Activated CD8-positive, alpha-beta memory T cell treated with anti-CD3 and anti-CD28 coated beads, Interleukin-2, amount 50 U/mL, for 1 hour (primary cell): ENCODE measurements around the gene TMED8.
A peak's percentile ranks its signal among the peaks of the same experiment; 100 is the strongest.
"Not testable (repeated sequence)": the region's sequence is repeated elsewhere in the genome, so short reads cannot be mapped to it uniquely, and the experiment has no call there.

Experiments
- DNase-seq: peaks from one replicate; pipeline ENCODE4 v3.0.0-alpha.2; 2020; ENCODE audit errors: extremely low read depth

The TMED8 gene, protein sequence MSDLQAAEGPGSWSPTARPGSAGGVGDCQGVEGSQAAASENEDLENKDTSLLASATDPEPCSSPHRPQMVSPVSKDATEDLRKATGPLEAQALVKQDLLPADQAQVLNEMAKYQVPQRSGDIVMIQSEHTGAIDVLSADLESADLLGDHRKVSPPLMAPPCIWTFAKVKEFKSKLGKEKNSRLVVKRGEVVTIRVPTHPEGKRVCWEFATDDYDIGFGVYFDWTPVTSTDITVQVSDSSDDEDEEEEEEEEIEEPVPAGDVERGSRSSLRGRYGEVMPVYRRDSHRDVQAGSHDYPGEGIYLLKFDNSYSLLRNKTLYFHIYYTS

DNA sequence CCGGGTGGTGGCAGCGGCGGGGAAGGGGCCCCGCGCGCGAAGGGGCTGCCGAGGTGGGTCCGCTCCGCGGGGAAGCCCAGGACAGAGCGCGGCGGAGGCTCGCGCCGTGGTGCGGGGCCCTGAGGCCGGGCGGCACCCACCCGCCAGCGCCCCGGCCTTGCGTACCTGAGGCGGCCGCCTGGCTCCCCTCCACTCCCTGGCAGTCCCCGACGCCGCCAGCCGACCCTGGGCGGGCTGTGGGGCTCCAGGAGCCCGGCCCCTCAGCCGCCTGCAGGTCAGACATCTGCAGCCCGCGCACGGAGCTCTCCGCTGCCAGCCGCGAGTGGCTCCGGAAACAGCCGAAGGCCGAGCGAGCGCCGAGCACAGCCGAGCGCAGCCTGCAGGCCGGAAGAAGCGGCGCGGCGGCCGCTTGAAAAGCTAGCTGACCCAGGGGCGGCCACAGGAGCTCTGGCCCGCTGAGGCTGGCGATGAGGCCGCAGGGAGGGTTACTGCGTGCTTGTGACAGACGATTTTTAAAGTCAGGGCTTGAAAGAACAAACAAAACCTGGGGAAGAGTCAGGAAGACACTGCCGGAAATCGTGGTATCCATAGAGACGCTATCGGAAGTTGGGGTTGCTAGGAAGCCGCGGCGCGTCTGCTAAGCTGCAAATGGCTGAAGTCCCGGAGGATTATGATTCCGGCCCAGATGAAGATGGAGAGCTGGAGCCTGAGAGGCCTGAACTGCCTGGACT is at the start of gene TMED8, which contains the start of gene SAMD15:
TMED8 (minus strand) TSS at position 324 of the 731 bp plus-strand sequence; CDS start at position 283, 41 bp downstream.
SAMD15 (plus strand) TSS at position 609 of the 731 bp plus-strand sequence; CDS start at position 649, 40 bp downstream.
- DNase-seq, result peak; percentile 41

DNA sequence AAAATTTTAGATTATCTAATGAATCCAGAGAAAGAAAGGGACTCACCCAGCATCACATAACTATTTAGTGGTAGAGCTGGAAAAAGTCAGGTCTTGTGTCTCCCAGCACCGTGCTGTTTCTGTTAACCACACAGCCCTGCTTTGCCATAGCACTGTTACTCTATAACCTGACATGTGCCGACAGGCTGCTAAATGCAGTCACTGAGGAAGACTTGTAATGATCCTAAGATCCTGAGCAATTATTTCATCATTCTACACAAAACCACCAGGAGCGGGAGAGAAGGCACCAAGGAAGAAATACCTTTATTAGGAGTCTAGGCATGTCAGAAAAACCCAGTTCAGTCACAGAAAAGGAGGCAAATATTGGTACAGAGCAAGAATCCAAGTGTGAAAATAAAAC is 49.5 kb upstream of the TMED8 start:
- no peak for DNase-seq

DNA sequence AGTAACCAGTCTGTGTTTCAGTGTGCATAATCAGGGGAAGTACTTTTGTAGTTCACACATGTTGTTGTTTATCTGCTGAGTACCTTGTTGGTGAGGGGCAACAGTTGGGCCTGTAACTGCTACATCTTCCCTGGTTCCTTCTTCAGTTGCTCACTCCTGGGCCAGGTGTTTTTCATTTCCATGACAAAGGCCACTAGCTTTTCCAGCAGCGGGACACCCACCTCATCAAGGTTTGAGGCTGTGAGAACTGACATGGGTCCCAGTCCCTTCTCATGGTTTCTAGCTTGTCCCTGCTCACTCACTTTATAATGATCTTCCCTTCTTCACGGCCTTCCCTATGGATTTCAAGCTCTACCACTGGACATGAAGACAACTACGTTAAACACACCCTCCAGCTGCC is 48.0 kb upstream of the TMED8 start:
- no peak for DNase-seq

DNA sequence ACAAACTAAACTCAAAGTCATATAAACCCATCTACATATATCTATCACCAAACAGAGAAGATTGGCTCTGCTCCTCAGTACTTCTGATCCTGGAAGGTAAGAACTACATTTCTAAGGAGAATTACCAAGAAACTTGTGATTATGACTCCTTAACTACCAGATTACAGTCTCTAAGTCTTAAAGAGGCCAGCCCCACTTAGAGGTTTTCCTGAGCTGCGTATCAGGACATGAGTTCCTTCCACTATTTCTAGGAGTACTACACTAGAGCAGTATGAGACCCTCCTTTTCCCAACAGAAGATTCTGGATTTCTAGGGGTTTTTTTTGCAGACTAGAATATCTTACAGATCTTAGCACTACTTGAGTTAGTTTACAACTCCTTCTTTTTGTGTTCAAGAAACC is 46.5 kb upstream of the TMED8 start, which contains the start of gene NOXRED1:
NOXRED1 (minus strand) TSS at position 101 of the 400 bp plus-strand sequence. CDS start 634 bp downstream, outside the sequence.
- no peak for DNase-seq

DNA sequence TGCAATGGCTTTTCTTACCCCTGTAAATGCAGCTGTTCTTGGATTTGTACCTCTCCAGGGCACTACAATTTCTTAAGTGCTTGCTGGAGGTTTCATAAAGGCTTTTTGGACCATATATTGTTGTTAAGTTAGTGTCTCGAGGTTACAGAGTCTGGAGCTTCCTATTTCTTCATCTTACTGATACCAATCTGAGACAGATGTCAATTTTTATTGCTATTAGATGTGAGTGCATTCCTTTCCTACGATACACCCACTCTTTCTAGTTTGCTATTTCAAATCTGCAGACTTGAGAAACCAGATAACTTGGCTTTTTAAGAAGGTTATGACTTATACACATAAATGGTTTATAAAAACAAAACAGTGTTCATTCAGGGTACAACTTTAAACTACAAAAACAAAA is 44.3 kb upstream of the TMED8 start:
- no peak for DNase-seq

DNA sequence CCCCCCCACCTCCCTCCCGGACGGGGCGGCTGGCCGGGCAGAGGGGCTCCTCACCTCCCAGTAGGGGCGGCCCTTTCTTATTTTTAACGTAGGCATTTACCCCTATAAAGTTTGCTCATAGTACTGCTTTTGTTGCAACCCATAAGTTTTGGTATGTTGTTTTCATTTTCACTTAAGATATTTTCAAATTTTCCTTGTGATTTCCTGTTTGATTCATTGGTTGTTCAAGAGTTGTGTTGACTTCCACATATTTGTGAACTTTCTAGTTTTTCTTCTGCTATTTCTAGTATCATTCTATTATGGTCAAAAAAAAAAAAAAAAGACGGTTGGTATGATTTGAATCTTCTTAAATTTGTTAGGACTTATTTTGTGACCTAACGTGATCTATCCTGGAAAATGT is 39.9 kb upstream of the TMED8 start:
- no peak for DNase-seq

DNA sequence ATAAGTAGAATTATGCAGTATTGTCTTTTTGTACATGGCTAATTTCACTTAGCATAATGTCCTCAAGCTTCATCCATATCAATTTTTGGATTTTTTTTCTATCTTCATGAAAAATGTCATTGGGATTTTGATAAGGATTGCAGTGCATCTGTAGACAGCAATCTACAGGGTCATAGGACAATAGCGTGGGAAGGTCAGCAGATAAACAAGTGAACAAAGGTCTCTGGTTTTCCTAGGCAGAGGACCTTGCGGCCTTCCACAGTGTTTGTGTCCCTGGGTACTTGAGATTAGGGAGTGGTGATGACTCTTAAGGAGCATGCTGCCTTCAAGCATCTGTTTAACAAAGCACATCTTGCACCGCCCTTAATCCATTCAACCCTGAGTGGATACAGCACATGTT is 39.2 kb upstream of the TMED8 start:
- not testable (repeated sequence) for DNase-seq

DNA sequence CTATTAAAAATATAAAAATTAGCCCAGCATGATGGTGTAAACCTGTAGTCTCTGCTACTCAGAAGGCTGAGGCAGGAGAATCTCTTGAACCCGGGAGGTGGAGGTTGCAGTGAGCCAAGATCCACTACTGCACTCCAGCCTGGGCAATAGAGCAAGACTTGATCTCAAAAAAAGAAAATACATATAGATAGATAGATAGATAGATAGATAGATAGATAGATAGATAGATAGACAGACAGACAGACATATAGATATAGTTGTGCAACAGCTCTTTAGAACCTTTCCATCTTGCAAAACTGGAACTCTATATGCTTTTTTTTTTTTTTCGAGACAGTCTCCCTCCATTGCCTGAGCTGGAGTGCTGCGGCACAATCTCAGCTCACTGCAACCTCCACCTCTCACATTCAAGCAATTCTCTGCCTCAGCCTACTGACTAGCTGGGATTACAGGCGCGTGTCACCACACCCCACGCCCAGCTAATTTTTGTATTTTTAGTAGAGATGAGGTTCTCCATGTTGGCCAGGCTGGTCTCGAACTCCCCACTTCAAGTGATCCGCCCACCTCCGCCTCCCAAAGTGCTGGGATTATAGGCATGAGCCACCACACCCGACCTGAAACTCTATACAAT is 38.6 kb upstream of the TMED8 start:
- DNase-seq, result not testable (repeated sequence)

DNA sequence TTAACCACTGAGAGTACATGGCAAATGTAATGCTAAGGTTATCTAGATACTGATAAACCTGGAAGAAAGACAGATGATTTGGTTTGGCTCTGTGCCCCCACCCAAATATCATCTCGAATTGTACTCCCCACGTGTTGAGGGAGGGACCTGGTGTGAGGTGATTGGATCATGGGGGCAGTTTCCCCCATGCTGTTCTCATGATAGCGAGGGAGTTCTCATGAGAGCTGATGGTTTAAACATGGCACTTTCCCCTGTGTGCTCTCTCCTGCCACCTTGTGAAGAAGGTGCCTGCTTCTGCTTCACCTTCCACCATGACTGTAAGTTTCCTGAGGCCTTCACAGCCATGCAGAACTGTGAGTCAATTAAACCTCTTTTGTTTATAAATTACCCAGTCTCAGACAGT is 32.2 kb upstream of the TMED8 start:
- DNase-seq, result no peak

DNA sequence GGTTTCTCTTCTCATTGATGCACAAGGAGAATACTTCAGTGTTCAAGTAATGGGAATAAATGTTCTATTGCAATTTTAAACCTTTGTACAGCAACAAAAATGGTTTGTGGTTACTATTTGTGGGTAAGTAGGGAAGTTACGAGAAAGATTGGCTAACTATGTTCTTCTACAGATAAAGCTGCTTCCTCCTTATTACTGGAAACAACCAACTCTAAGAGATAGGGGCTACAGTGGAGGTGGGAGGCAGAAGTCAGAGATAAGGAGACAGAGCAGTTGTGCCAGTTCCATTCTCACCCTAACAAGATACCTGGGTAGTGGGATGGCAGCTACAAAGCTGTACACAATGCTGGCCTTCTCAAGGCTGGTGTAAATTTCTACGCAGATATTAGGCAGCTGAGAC is 30.3 kb upstream of the TMED8 start:
- no peak for DNase-seq

DNA sequence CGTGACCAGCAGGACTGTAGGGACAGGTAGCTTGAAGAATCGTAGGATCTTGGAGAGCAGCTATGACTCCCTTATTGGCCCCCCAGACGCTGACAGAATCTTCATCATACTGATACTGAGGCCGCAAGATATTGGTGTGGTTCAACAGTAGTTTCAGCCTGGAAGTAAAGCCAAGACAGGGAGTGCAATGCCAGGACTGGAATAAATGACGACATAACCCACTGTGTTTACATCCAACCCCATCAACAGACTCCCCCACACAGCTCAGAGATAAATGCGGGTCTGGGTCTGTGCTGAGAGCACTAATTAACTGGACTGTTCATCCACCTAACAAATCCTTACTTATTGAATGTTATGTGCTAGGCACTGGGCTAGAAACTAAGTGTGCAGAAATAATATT is 29.8 kb upstream of the TMED8 start:
- no peak for DNase-seq

DNA sequence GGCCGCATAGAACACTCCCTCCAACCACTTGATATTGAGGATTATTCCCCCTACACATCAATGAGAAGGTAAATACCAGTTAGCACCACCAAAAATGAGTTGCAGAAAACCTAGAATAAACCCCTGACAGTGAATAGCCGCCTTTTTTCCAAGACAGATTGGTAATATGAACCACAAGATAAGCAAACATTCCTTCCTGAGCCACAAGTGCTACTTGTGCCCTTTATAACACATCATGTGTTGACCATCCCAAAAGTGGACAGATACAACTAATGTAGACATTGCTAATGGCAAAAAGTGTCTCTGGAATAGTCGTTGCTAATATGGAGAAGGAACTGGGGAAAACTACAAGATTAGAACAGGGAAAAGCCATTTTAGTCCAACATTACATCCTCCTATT is 29.2 kb upstream of the TMED8 start:
- no peak for DNase-seq

DNA sequence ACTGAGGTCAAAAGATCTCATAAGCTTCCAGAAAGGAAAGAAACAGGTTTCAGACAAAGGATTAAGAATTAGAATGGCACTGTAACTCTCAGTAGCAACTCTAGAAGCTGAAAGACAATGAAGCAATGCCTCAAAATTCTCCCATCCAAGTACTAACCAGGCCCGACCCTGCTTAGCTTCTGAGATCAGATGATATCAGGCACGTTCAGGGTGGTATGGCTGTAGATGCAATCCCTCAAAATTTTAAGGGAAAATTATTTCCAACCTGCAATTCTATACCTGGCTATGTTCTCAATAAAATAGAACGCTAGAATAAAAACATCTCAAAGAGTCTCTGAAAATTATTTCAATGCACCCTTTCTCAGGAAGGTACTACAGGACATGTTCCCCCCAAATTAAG is 26.9 kb upstream of the TMED8 start:
- no peak for DNase-seq

DNA sequence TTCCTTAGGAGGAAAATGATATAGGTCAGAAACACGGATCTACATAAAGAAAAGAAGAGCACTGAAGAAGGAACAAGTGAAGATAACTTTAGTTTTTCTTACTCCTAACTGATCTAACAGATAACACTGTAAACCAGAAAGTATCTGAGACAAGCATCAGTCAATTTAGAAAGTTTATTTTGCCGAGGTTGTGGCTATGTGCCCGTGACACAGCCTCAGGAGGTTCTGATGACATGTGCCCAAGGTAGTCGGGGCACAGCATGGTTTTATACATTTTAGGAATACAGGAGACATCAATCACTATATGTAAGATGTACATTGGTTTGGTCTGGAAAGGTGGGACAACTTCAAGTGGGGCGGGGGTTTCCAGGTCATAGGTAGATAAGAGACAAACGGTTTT is 23.3 kb upstream of the TMED8 start:
- no peak for DNase-seq

DNA sequence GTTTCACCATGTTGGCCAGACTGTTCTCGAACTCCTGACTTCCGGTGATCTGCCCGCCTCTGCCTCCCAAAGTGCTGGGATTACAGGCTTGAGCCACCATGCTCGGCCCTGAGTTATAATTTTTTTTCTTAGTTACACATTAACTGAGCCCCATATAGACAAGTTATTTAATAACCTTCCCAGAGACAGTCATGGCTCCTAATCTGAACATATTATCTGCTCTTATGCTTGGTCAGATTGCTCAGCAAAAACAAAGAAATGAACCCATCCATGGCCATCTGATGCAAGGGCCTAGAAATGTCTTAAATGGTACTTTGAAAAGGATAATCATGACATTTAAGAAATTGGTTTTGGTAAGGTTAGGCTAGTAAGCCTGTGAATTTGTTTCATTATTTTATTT is 13.3 kb upstream of the TMED8 start:
- no peak for DNase-seq

DNA sequence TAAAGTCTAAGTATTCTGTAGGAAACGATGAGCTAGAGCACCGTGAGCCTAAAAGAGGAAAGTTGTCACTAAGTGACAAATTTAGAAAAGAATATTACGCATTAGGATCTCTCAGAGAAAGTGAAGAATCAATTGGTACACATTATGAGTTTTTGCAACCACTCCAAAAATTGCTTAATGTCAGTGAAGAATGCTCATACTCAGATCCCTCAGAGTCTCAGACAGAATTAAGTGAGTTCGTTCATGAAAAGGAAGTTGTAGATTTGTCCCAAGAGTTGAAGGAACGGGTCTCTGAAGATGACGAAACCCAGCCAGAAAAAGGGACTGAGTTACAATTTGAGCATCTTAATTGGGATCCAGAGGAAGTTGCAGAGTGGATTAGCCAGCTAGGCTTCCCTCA is 1.8 kb upstream of the TMED8 start:
- no peak for DNase-seq

DNA sequence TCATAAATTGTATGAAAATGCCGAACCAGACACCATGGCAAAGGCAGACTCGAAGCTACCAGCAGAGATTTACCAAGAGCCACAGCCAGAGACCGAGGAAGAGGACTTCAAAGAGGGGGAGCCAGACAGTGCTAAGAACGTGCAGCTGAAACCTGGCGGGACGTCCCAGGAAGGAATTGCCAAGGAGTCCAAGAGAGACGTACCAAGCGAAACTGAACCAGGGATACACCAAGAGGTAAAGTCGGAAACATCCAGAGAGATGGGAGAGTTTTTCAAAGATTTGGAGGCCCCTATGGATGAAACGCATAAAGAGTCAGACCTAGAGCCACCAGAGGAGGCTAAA is 579 bp upstream of the TMED8 start:
- DNase-seq, result no peak

DNA sequence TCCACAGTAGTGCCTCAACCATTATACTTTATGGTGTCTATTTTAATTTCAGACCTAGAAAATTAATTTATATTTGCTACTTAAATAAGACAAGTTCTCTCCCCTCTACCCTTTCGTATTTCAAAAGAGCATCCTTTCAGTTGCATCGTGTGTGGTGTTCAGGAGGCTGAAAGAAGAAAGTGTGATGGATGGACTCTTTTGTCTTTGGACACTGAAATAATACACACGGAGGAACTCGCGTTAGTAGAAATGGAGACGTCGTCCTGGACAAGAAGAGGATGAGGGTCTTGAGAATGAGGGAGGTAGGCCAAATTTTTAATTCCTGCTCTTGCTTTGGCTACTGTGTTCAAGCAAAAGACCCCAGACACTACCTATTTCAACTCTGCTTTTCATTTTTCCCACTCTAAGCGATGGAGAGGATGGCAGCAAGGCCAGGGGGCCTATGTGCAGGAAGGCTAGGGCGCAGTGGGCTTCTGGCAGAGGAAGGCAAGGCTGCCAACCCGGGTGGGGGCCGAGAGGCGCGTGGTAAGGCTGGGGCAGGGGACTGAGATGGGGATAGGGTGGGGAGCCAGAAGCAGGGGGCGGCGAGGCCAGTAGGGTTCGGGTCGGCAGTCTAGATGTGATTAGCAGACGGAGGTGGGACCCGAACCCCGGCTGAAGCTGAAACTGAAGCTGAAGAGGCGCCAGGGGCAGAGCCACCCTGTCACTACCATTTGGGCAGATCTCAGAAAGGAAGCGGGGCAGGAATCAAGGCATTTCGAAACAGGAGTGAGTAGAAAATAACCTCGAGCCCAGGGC is 722 bp downstream of the TMED8 start:
- no peak for DNase-seq

DNA sequence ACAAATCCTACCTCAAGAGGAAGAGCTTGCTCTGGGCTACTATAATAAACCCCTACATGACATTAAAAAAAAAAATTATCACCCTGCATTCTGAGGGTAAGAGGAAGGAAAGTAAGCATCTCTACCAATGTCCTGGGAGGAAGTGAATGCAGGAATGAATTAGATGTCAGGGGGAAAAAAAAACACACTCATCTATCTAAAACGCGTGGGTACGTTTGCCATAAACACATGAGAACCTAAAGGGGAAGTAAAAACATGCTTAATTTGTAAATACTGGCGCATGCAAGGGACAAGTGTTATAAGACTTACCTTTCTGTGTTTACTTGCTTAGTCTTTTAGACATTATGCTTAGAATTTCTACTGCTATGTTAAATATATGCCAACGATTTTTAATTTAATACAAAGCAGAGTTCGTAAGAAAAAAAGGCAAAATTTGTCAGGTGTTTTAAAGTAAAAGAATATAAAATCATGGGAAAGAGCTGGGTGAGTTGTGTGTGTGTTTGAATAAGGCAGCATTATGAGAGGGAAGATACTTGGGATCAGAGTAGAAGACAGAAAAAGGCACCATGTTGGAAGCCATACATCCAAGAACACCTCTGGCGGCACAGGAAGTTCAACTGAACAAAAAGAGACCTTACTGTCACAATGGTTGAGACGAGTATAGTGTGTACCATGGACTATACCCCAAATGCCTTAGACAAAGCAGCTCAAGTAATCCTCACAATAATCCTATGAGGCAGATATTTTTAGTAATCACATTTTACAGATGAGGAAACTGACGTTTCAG is 1.5 kb downstream of the TMED8 start:
- DNase-seq, result no peak

DNA sequence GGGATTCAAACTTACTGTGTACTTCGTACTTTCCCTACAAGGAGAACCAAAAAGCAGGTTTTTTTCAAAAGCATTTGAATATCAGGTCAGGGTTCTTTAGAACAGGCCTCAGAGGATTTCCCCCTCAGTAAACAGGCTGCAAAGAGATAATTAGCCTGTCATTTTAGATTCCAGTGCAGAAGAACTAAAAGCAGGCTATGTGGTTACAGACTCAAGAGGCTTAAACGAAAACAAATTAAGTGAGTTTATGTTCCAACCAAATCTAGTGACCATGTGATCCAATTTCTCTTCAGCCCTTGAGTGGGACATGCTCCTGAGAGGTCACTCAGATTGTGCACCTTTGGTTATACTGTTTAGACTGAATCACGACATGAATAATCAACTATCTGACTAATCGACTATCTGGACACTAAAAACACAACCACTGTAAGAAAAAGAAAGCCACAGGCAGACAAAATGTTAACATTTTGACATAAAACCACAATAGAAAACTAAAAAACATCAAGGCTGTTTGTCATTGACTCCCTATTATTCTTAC is 4.5 kb downstream of the TMED8 start:
- no peak for DNase-seq

DNA sequence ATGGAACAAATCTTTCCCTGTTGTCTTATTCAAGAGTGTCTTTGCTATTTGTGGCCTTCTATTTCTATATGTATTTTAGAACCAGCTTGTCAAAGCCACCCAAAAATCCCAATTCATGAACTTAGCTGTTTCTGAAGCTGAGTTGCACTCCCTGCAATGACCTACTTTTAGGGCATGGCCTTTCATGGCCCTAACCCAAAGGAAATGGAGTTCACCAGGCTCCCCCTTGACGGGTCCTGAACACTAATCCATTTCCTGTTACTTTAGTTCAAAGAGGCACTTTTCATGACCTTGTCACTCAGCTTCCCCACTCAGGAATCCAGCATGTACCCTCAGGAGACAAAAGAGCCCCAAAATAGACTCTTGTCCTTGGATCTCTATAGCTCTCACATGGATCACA is 7.6 kb downstream of the TMED8 start:
- DNase-seq, result no peak
